Adrenal gland (tissue), 5 donors: ENCODE data around the gene IER3IP1.
A peak's percentile ranks its signal among the peaks of the same experiment; 100 is the strongest.

ENCODE experiments used
- CTCF ChIP-seq, 6 experiments: fragments of 450-650 bp in 4 of 6; fragments of 200-600 bp in 2 of 6; sonication (generic) in 1 of 6; IDR thresholded peaks; 1 replicate in 5 of 6; 2 replicates in 1 of 6; pipeline versions ENCODE4 v1.5.1 to v1.8.0; 2016 to 2021; ENCODE audit warnings: antibody characterized with exemption in 6 of 6, mild to moderate bottlenecking in 2 of 6, moderate library complexity in 1 of 6
- POLR2A ChIP-seq, 2 donors: fragments of 450-650 bp; IDR thresholded peaks; one replicate each; pipeline ENCODE4 v1.6.1; 2017; ENCODE audit warnings: antibody characterized with exemption in 2 of 2, mild to moderate bottlenecking in 2 of 2, moderate library complexity in 1 of 2
- donor health status: DM: no; HTN: no; CAD: no.

- TF ChIP-seq CTCF (IDR thresholded peaks at IDR 0.05) (peak in 3 of 6 experiments; percentile 10 to 34 (median 25)), POLR2A (IDR thresholded peaks at IDR 0.05) (peak; percentile 56 to 77)
Observed at GRCh38 chr18:47175898-47176575, at the start of gene IER3IP1.
